Stomach (tissue), 9 donors: ENCODE measurements around the gene SPHK1. TPM values are rescaled to one million over a fixed set of nuclear protein-coding genes. Genes with fewer than 3 reads are reported as not detected.

Experiments used
- DNase-seq, 2 donors: peaks; one replicate each; pipeline versions ENCODE4 v3.0.0 to v3.0.0-alpha.2; 2013 to 2019
- H3K27ac ChIP-seq, 5 donors: fragments of 200-600 bp in 4 of 5; sonication (generic) in 4 of 5; one replicate each; pipeline ENCODE4 v1.5.1; 2013 to 2019; ENCODE audit warnings: mild to moderate bottlenecking in 1 of 5, moderate library complexity in 1 of 5
- H3K27me3 ChIP-seq, 3 donors: fragments of 200-600 bp; sonication (generic); one replicate each; pipeline ENCODE4 v1.5.1; 2017 to 2019; ENCODE audit warnings: mixed run types in 1 of 3
- H3K36me3 ChIP-seq, 4 donors: fragments of 200-600 bp; sonication (generic); 1 replicate in 3 of 4; 2 replicates in 1 of 4; pipeline ENCODE4 v1.5.1; 2016 to 2019
- H3K4me1 ChIP-seq, 4 donors: fragments of 200-600 bp; sonication (generic); one replicate each; pipeline ENCODE4 v1.5.1; 2016 to 2019
- H3K4me3 ChIP-seq, 4 donors: fragments of 200-600 bp; sonication (generic) in 3 of 4; one replicate each; pipeline ENCODE4 v1.5.1; 2016 to 2019; ENCODE audit warnings: mild to moderate bottlenecking in 1 of 4
- H3K9me3 ChIP-seq, 4 donors: fragments of 200-600 bp; sonication (generic); one replicate each; pipeline ENCODE4 v1.5.1; 2016 to 2019
- EP300 ChIP-seq: sonication (generic); formaldehyde crosslinking; IDR thresholded peaks from one replicate; pipeline ENCODE4 v1.6.1; 2017; ENCODE audit warnings: antibody characterized with exemption
- POLR2A ChIP-seq, 4 donors: fragments of 450-650 bp; IDR thresholded peaks; one replicate each; pipeline ENCODE4 v1.6.1; 2016; ENCODE audit warnings: antibody characterized with exemption in 4 of 4, control low read depth in 2 of 4, mild to moderate bottlenecking in 1 of 4, moderate library complexity in 1 of 4
- POLR2AphosphoS5 ChIP-seq, 3 donors: sonication (generic); formaldehyde crosslinking; IDR thresholded peaks; one replicate each; pipeline ENCODE4 v1.6.1; 2016; ENCODE audit warnings: antibody characterized with exemption in 3 of 3
- WGBS, 5 donors: extraction: QIAGEN DNeasy Blood & Tissue Kit in 3 of 5; methylation state at CpG; one replicate each; pipeline versions ENCODE4 v1.1.5 to v1.1.7; 2013 to 2018; 5-methylcytosine and 5-hydroxymethylcytosine counted together
- intact Hi-C: fragments of 100-400 bp; cut with DNase I; formaldehyde crosslinking; loops from one replicate; pipeline ENCODE4 v1.15.1; 2023; ENCODE audit warnings: low total_unique reads
- polyA plus RNA-seq, 3 donors: library from polyadenylated mRNA; stranded (reverse); fragments of 200-250 nt; gene quantifications; one replicate each; pipeline ENCODE4 v1.2.3, GENCODE V29; 2013
- total RNA-seq, 5 donors: library from RNA; depleted of rRNA; stranded (reverse); fragments of >200 nt; gene quantifications; one replicate each; pipeline versions ENCODE4 v1.1.0 to v1.2.3, GENCODE V29; 2014 to 2016
- TF ChIP-seq, protein P1 (sequence below), 7 experiments: fragments of 450-650 bp in 4 of 7; fragments of 200-600 bp in 3 of 7; sonication (generic) in 3 of 7; IDR thresholded peaks; one replicate each; pipeline ENCODE4 v1.5.1; 2016 to 2019; ENCODE audit warnings: antibody characterized with exemption in 7 of 7, control low read depth in 2 of 7, mild to moderate bottlenecking in 1 of 7
- donor health status: healthy with polysubstance abuse.
- donor health status: Bipolar disorder and iron deficiency.
- donor health status: healthy.

SPHK1 gene
- total and polyA plus RNA-seq, 8 donors, result 0.45 to 13.9 (median 5.8) TPM; not detected in 1

DNA sequence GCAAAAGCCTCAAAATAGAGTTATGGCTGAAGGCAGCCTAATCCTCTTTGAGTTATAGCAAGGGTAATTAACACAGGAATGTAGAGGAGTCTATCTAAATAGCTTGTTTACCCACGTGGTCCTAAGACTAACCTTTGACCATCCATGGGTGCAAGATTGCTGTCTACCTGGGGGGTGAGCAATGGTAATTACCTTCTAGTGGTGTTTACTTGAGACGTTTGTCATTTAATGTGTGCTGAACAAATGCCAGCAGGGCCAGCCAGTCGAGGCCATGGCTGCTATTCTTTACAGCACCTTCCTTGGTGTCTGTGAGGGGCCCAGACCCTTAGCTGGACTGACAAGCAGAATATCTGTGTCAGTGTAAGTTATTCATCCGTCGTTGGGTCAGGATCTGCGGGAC, 16.8 kb upstream of the SPHK1 start:
- Histone ChIP-seq H3K27ac (no peak overlapping the region), H3K9me3 (no peaks in the 10 kb centered on the region), H3K4me1 (peaks cover 0 to 11% (median 8%) of the 10 kb centered on the region in 4 donors), H3K27me3 (peaks cover 0 to under 1% (median 0%) of the 10 kb centered on the region in 3 donors), H3K4me3 (no peak overlapping the region), H3K36me3 (no peaks in the 10 kb centered on the region)
- DNase-seq, result no peak
- intact Hi-C loops, result no loop called here
- TF ChIP-seq EP300 (no peak), POLR2A (IDR thresholded peaks at IDR 0.05) (no peak), POLR2AphosphoS5 (IDR thresholded peaks at IDR 0.05) (no peak)
- TF ChIP-seq, protein P1, sequence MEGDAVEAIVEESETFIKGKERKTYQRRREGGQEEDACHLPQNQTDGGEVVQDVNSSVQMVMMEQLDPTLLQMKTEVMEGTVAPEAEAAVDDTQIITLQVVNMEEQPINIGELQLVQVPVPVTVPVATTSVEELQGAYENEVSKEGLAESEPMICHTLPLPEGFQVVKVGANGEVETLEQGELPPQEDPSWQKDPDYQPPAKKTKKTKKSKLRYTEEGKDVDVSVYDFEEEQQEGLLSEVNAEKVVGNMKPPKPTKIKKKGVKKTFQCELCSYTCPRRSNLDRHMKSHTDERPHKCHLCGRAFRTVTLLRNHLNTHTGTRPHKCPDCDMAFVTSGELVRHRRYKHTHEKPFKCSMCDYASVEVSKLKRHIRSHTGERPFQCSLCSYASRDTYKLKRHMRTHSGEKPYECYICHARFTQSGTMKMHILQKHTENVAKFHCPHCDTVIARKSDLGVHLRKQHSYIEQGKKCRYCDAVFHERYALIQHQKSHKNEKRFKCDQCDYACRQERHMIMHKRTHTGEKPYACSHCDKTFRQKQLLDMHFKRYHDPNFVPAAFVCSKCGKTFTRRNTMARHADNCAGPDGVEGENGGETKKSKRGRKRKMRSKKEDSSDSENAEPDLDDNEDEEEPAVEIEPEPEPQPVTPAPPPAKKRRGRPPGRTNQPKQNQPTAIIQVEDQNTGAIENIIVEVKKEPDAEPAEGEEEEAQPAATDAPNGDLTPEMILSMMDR (IDR thresholded peaks at IDR 0.05), result no peak
- 60 to 79% (median 66%) methylated on average over 4 to 6 of the region's 6 CpGs for whole genome bisulfite sequencing, 5 donors

DNA sequence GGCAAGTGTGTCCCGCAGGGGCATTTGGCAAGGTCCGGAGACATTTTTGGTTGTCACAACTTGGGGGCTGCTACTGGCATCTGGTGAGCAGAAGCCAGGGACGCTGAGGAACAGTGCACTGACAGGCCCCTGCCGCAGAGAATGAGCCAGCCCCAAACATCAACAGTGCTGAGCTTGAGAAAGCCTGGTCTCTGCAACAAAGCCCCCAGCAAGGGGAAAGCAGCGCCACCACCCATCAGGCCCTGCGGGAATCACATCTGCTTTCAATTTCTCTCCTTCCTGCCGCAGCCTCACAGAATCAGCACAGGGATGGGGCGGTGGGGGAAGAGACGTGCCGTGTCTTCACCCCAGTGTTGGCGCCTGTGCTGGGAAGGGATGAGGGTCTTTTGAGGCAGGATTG, 15.9 kb upstream of the SPHK1 start:
- no peaks in the 10 kb centered on the region for H3K9me3 ChIP-seq
- H3K27ac ChIP-seq, result no peak overlapping the region
- no peaks in the 10 kb centered on the region for H3K36me3 ChIP-seq
- H3K4me3 ChIP-seq, result no peak overlapping the region
- 78 to 86% (median 80%) methylated on average over 7 to 11 of the region's 11 CpGs for WGBS, 5 donors
- intact Hi-C loops, result no loop called here
- no peaks in the 10 kb centered on the region for H3K27me3 ChIP-seq
- no peak for DNase-seq
- H3K4me1 ChIP-seq, result peaks cover 0 to 11% (median 8%) of the 10 kb centered on the region in 4 donors
- no peak for TF ChIP-seq POLR2A (IDR thresholded peaks at IDR 0.05)
- TF ChIP-seq EP300, result no peak
- TF ChIP-seq, protein P1 (IDR thresholded peaks at IDR 0.05), result no peak
- no peak for TF ChIP-seq POLR2AphosphoS5 (IDR thresholded peaks at IDR 0.05)

DNA sequence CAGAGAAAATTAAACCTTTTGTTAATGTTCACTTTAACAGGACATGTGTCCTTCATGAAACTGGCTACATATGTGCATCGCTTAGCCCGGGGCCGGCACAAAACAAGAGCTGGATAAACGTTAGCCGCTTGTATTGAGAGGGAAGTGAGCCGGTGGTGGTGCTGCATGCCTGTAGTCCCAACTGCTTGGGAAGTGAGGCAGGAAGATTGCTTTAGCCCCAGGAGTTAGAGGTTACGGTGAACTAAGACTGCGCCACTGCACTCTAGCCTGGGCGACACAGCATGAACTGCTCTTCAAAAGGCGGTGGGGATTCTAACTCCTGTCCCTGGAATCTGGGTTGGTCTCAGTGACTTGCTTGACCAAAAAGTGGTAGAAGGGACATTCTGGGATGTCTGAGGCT, 15.0 kb upstream of the SPHK1 start:
- peaks cover 0 to 11% (median 8%) of the 10 kb centered on the region in 4 donors for H3K4me1 ChIP-seq
- intact Hi-C loops, result no loop called here
- TF ChIP-seq POLR2A (IDR thresholded peaks at IDR 0.05) (no peak), EP300 (no peak), POLR2AphosphoS5 (IDR thresholded peaks at IDR 0.05) (no peak)
- TF ChIP-seq, protein P1 (IDR thresholded peaks at IDR 0.05), result no peak
- no peaks in the 10 kb centered on the region for H3K36me3 ChIP-seq
- WGBS, 5 donors, result 78 to 87% (median 82%) methylated on average over 9 to 10 of the region's 10 CpGs
- H3K4me3 ChIP-seq, result no peak overlapping the region
- no peaks in the 10 kb centered on the region for H3K9me3 ChIP-seq
- H3K27ac ChIP-seq, result peak overlapping the region in 3 of 5 donors; percentile 20 to 50 (median 30)
- DNase-seq, result no peak
- no peaks in the 10 kb centered on the region for H3K27me3 ChIP-seq

DNA sequence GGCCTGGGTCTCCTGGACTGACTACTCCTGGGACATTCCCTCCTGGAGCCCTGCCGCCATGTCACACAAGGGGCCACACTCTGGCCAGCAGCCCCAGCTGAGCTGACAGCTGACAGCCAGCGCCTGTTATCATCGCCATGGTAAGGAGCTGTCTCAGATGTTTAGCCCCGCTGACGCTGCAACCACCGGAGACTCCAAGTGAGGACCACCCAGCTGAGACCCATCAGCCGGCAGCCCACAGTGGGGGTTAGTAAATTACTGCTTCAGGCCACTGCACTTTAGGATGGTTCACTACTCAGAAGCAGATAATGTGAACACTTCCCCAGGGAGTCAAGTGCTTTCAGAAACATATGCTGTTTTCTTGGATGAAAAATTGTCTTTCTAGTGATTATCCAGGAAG, 14.6 kb upstream of the SPHK1 start:
- WGBS, 5 donors, result 72 to 81% (median 74%) methylated on average over 1 to 7 of the region's 7 CpGs; no CpG with 5 or more reads in 1 of the 5 donors
- Histone ChIP-seq H3K27ac (peak overlapping the region in 3 of 5 donors; percentile 20 to 50 (median 30)), H3K27me3 (no peaks in the 10 kb centered on the region), H3K4me3 (no peak overlapping the region), H3K4me1 (peaks cover 0 to 11% (median 8%) of the 10 kb centered on the region in 4 donors), H3K9me3 (no peaks in the 10 kb centered on the region), H3K36me3 (no peaks in the 10 kb centered on the region)
- intact Hi-C loops, result no loop called here
- TF ChIP-seq, protein P1 (IDR thresholded peaks at IDR 0.05), result no peak
- TF ChIP-seq POLR2AphosphoS5 (IDR thresholded peaks at IDR 0.05) (no peak), EP300 (no peak), POLR2A (IDR thresholded peaks at IDR 0.05) (no peak)
- no peak for DNase-seq
